AG09309 (cell line): ENCODE measurements around the gene ENTR1.

Experiments used
- DNase-seq: peaks from one replicate; pipeline ENCODE4 v3.0.0-alpha.2; 2010; ENCODE audit warnings: low read depth
- H3K4me3 ChIP-seq: 2 replicates; pipeline ENCODE4 v1.5.1; 2011; ENCODE audit warnings: mild to moderate bottlenecking, low read depth, low read length, moderate library complexity; ENCODE audit not compliant: control insufficient read depth
- TF ChIP-seq, protein P1 (sequence below): IDR thresholded peaks from 2 replicates; pipeline ENCODE4 v1.5.1; 2011; ENCODE audit warnings: mild to moderate bottlenecking, low read depth, low read length, inconsistent platforms; ENCODE audit not compliant: insufficient read depth, control insufficient read depth; ENCODE audit errors: missing control alignments

ENTR1 gene

DNA sequence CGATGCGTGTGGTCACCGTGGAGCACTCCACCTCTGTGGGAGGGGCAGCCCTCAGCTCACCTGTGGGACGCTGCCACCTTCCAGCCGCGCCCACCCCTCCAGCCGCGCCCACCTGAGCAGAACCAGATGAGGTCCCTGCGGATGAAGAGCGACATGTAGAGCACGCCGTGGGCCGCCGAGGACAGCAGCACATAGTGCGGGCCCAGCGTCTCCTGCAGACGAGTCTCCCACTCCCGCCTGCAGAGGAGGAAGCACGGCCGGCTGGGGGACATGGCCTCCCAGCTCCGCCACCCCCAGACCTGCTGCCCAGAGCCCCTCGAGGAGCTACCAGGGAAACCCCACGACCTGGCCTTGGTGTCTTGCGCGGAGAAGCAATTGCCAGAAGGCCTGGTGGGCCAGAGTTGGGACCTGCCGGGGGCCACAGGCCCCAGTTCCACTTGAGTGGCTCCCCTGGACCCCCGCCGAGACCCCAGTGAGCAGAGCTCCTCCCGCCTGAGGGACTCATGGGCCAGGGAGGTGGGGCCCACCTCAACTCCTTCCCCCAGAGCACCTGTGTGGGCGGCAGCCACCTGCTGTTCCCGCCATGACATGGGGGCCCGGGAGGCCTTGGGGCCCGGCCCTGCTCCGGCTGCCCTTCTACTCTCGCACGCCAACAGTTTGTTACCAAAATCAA lies 22.8 kb upstream of the ENTR1 start:
- DNase-seq = no peak
- H3K4me3 ChIP-seq = no peak overlapping the region
- TF ChIP-seq, protein P1, sequence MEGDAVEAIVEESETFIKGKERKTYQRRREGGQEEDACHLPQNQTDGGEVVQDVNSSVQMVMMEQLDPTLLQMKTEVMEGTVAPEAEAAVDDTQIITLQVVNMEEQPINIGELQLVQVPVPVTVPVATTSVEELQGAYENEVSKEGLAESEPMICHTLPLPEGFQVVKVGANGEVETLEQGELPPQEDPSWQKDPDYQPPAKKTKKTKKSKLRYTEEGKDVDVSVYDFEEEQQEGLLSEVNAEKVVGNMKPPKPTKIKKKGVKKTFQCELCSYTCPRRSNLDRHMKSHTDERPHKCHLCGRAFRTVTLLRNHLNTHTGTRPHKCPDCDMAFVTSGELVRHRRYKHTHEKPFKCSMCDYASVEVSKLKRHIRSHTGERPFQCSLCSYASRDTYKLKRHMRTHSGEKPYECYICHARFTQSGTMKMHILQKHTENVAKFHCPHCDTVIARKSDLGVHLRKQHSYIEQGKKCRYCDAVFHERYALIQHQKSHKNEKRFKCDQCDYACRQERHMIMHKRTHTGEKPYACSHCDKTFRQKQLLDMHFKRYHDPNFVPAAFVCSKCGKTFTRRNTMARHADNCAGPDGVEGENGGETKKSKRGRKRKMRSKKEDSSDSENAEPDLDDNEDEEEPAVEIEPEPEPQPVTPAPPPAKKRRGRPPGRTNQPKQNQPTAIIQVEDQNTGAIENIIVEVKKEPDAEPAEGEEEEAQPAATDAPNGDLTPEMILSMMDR = no peak

DNA sequence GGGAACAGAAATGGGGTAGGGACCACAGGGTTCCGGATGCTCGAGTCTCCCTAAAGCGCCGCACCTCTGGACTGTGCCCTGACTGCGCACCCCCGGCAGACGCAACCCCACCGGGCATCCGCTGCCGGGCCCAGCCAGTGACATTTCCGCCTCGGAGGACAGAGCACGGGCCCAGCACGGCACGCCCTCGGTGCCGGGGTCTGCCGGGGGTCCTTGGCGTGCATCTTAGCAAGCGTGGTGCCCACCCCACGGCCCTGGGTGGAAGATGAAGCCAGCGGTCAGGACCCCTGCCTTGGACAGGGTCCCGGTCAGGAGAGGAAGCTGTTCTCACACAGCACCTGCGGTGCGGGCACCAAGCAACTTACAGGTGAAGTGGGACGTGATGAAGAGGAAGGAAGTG lies 22.2 kb upstream of the ENTR1 start:
- DNase-seq = no peak
- TF ChIP-seq, protein P1 = no peak
- no peak overlapping the region for H3K4me3 ChIP-seq

DNA sequence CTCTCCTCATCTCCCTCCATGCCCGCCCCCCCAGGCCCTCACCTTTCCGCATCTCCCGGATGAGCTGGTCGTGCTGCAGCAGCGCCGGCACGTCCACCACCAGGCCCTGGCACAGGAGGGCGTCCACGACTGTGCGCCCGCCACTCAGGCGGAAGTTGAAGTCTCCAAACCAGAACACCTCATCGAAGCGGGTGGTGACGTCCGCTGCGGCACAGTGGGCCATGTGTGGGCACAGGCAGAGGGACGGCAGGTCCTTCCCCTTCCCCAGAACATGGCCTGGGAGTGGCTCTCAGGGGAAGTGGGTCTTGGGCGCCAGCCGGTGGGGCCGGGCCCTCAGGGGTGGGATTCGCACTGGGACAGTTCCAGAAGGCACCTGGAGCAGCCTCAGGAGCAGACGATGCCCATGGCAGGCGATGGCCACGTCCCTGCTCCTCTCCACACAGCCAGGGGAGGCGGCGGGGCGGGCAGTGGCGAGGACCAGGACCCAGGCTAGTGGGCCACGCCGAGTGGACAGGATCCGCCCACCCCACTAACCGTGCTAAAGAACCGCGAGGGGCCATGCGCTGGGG lies 21.5 kb upstream of the ENTR1 start:
- H3K4me3 ChIP-seq = no peak overlapping the region
- DNase-seq = no peak
- TF ChIP-seq, protein P1 = no peak

DNA sequence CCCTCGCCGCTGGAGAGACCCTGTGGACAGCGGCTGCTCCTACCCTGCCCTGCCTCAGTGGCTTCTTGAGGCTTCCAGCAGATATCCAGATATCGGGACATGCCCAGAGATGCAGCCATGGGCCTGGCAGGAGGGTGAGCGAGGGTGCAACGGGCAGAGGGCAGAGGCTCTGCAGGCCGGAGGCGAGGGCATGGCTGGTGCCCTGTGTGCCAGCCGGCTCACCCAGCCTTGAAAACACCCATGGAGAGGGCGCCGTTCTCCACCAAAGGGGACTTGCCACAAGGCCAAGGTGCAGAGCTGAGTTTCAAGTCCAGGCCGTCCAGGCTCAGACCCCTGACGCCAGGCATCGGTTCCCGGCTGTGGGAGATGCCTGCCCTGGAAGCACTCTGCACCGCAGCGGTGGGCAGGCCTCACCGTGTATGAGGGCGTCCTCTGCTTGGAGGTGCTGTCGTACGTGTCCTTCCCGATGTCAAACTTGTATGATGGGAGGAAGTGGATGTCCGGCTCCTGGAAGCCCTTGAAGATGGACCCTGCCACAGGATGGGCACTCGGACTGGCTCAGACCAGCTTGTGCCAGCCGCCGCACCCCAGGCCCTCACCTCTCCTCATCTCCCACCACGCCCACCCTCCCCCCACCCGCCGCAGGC lies 20.3 kb upstream of the ENTR1 start:
- TF ChIP-seq, protein P1 = no peak
- no peak for DNase-seq
- no peak overlapping the region for H3K4me3 ChIP-seq

DNA sequence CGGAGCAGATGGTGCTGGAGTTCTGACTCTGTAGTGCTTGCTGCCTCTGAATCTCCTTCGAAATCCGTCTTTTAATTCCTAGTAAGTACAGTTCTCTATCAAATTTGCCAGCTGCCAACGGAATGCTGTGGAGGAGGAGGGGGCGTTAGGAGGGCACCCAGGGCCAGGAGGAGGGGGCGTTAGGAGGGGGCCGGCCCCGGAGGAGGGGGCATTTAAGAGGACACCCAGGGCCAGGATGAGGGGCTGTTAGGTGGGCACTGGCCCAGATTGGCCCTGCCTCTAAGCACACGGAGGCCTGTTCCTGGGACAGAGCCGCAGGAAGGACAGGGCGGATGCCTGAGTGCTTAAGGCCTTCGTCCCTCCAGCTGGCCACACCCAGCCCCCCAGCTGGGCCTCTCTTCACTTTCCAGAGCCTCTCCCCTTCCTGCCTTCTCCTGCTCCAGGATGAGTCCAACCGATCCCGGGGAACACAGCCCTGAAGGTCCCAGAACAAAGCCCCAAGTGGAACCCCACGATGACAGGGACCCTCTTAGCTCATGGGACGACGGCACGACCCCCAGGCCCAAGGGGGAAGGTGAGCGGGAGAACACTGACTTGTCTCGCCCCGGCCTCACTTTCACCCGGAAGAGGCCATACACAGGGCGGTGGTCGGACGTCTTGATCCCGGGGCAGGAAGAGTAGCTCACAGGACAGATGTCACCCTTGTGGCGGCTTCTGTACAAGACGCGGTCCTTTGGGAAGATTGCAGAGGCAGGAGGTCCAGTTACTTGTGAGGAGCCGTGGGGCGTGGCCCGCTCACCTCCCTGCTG lies 19.5 kb upstream of the ENTR1 start:
- DNase-seq = no peak
- no peak overlapping the region for H3K4me3 ChIP-seq
- TF ChIP-seq, protein P1 = no peak

DNA sequence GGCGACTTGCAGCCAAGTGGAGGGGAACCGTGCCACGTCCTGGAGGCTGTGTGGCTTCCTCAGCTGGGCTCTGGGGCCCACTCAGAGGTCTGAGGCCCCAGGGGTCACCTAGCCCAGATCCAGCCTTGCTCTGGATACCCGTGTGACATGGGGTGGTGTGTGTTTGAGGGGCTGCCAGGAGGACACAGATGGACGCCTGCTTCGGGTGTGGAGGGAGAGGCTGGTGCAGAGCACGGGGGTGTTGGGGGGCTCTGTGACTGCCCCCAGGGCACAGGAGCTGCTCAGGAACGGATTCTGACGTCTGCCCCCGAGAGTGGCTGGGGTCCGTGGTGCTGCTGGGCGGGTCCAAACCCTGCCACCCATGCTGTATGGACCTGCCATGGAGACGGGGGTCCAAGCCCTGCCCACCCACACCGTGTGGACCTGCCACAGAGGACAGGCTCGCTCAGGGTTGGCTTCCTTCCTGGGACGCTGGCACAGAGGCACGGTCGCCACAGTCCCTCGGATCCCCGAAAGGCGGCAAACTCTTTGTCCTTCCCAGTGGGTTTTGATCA lies 18.7 kb upstream of the ENTR1 start:
- TF ChIP-seq, protein P1 = no peak
- DNase-seq = no peak
- H3K4me3 ChIP-seq = no peak overlapping the region
